K562 (cell line): Measurements from ENCODE around the gene CDC42EP1. TPM values are rescaled to one million over a fixed set of nuclear protein-coding genes. Genes with fewer than 3 reads are reported as not detected.

Source experiments
- BCOR ChIP-seq: fragments of 450-650 bp; IDR thresholded peaks from 2 replicates; pipeline ENCODE4 v1.6.1; 2016
- COPS2 ChIP-seq: fragments of 450-650 bp; conservative IDR thresholded peaks from 2 replicates; pipeline ENCODE4 v1.6.1; 2016; ENCODE audit warnings: mild to moderate bottlenecking, moderate library complexity
- HEY1 ChIP-seq: fragments of 250-450 bp; sonication (Bioruptor Pico); IDR thresholded peaks from 2 replicates; pipeline ENCODE4 v1.5.0; 2020; ENCODE audit warnings: mild to moderate bottlenecking, moderate library complexity, borderline replicate concordance
- KLF13 ChIP-seq: fragments of 450-650 bp; IDR thresholded peaks from 2 replicates; pipeline ENCODE4 v1.6.1; 2016; ENCODE audit warnings: missing genetic modification characterization, low read depth, mild to moderate bottlenecking, missing compliant biosample characterization, moderate library complexity, borderline replicate concordance
- RAD21 ChIP-seq, 2 experiments: fragments of 250-450 bp in 1 of 2; fragments of 450-650 bp in 1 of 2; sonication (Bioruptor Pico) in 1 of 2; formaldehyde crosslinking in 1 of 2; IDR thresholded peaks in 1 of 2; conservative IDR thresholded peaks in 1 of 2; 2 replicates each; pipeline versions ENCODE4 v1.4.0 to v1.8.0; 2020 to 2022; ENCODE audit warnings: mild to moderate bottlenecking in 2 of 2, moderate library complexity in 1 of 2
- TGIF2 ChIP-seq: sonication (generic); formaldehyde crosslinking; IDR thresholded peaks from 2 replicates; pipeline ENCODE4 v1.8.1; 2022; ENCODE audit warnings: mild to moderate bottlenecking, missing genetic modification reagents, moderate library complexity
- ZNF3 ChIP-seq: fragments of 250-450 bp; sonication (Bioruptor Pico); IDR thresholded peaks from 2 replicates; pipeline ENCODE4 v1.5.0; 2021; ENCODE audit warnings: mild to moderate bottlenecking, moderate library complexity
- polyA plus RNA-seq, 8 experiments: library from polyadenylated mRNA; depleted of rRNA in 4 of 8; stranded (reverse) in 5 of 8; unstranded in 3 of 8; fragments of >200 nt; fragmentation: Nextera tagmentation in 2 of 8; fragmentation: Illumina TruSeq in 1 of 8; extraction: Ambion mirVana in 2 of 8; extraction: Trizol in 1 of 8; gene quantifications; 2 replicates each; pipeline versions ENCODE4 v1.2.1 to v1.2.3, GENCODE V29; 2011 to 2014; ENCODE audit warnings: inconsistent platforms in 1 of 8, missing spikeins in 1 of 8
- total RNA-seq, 7 experiments: library from RNA; depleted of rRNA in 6 of 7; stranded (reverse); fragments of >200 nt in 6 of 7; fragmentation: Illumina TruSeq in 2 of 7; extraction: Trizol in 2 of 7; gene quantifications; 2 replicates each; pipeline versions ENCODE4 v1.2.1 to v1.2.3, GENCODE V29; 2011 to 2021; ENCODE audit warnings: low replicate concordance in 1 of 7
- TF ChIP-seq, protein P1 (sequence below): IDR thresholded peaks from 2 replicates; pipeline ENCODE4 v1.6.1; 2011; ENCODE audit warnings: borderline replicate concordance, low read depth, mild to moderate bottlenecking, moderate library complexity, low read length; ENCODE audit not compliant: insufficient read depth, poor library complexity, severe bottlenecking
- TF ChIP-seq, protein P2 (sequence below): sonication (generic); formaldehyde crosslinking; IDR thresholded peaks from 2 replicates; pipeline ENCODE4 v1.8.0; 2023; ENCODE audit warnings: missing genetic modification reagents, mild to moderate bottlenecking, borderline replicate concordance
- TF ChIP-seq, protein P3 (sequence below): fragments of 450-650 bp; IDR thresholded peaks from 2 replicates; pipeline ENCODE4 v1.6.1; 2018; ENCODE audit not compliant: partially characterized antibody
- TF ChIP-seq, protein P4 (sequence below): sonication (generic); formaldehyde crosslinking; IDR thresholded peaks from 2 replicates; pipeline ENCODE4 v1.8.1; 2023; ENCODE audit warnings: mild to moderate bottlenecking, missing genetic modification reagents

The CDC42EP1 gene
- total and polyA plus RNA-seq, 9 of the 15 experiments (the other 6 are each of a cell fraction or from before 2014, with no cell fraction given): 0.67 to 70.2 (median 7.3) TPM

DNA sequence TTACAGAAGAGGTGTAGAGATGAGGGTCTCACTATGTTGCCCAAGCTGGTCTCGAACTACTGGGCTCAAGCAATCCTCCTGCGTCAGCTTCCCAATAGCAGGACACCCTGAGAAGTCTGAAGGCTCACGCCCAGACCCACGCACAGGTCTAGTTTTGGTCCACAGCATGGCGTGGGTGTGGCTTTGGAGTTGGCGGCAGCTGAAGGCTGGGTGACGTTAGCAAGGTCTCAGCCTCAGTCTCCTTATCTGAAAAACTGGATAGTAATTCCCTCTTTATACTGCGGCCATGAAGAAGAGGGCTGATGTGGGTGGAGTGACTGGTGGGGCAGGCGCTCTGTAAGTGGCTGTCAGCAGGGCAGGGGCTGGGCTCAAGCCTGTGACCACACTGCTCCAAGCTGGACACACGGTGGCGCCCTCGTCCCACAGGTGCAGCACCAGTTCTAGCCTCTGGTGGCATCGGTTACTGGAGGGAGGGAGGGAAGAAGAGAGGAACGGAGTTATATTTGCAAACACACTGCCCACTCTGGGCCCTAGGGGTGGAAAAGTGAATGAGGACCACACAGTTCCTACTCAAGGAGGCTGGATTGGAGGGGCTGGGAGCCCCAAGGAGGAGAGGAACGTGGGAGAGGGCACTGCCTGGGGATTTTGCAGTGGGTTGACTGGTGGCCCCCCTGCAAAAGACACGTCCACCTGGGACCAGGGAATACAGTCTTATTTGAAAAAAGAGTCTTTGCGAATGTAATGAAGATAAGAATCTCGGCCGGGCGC is 21.5 kb upstream of the CDC42EP1 start (continued):
- TF ChIP-seq, protein P1, sequence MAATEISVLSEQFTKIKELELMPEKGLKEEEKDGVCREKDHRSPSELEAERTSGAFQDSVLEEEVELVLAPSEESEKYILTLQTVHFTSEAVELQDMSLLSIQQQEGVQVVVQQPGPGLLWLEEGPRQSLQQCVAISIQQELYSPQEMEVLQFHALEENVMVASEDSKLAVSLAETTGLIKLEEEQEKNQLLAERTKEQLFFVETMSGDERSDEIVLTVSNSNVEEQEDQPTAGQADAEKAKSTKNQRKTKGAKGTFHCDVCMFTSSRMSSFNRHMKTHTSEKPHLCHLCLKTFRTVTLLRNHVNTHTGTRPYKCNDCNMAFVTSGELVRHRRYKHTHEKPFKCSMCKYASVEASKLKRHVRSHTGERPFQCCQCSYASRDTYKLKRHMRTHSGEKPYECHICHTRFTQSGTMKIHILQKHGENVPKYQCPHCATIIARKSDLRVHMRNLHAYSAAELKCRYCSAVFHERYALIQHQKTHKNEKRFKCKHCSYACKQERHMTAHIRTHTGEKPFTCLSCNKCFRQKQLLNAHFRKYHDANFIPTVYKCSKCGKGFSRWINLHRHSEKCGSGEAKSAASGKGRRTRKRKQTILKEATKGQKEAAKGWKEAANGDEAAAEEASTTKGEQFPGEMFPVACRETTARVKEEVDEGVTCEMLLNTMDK: no peak
- TF ChIP-seq, protein P2, sequence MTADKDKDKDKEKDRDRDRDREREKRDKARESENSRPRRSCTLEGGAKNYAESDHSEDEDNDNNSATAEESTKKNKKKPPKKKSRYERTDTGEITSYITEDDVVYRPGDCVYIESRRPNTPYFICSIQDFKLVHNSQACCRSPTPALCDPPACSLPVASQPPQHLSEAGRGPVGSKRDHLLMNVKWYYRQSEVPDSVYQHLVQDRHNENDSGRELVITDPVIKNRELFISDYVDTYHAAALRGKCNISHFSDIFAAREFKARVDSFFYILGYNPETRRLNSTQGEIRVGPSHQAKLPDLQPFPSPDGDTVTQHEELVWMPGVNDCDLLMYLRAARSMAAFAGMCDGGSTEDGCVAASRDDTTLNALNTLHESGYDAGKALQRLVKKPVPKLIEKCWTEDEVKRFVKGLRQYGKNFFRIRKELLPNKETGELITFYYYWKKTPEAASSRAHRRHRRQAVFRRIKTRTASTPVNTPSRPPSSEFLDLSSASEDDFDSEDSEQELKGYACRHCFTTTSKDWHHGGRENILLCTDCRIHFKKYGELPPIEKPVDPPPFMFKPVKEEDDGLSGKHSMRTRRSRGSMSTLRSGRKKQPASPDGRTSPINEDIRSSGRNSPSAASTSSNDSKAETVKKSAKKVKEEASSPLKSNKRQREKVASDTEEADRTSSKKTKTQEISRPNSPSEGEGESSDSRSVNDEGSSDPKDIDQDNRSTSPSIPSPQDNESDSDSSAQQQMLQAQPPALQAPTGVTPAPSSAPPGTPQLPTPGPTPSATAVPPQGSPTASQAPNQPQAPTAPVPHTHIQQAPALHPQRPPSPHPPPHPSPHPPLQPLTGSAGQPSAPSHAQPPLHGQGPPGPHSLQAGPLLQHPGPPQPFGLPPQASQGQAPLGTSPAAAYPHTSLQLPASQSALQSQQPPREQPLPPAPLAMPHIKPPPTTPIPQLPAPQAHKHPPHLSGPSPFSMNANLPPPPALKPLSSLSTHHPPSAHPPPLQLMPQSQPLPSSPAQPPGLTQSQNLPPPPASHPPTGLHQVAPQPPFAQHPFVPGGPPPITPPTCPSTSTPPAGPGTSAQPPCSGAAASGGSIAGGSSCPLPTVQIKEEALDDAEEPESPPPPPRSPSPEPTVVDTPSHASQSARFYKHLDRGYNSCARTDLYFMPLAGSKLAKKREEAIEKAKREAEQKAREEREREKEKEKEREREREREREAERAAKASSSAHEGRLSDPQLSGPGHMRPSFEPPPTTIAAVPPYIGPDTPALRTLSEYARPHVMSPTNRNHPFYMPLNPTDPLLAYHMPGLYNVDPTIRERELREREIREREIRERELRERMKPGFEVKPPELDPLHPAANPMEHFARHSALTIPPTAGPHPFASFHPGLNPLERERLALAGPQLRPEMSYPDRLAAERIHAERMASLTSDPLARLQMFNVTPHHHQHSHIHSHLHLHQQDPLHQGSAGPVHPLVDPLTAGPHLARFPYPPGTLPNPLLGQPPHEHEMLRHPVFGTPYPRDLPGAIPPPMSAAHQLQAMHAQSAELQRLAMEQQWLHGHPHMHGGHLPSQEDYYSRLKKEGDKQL (CRISPR knock-in tag): no peak
- TF ChIP-seq ZNF3 (no peak), COPS2 (no peak), RAD21 (CRISPR knock-in tag; conservative IDR thresholded peaks at IDR 0.05 in 1 of 2, IDR thresholded peaks at IDR 0.05 in 1 of 2) (peak; percentile 92 to 95), TGIF2 (no peak), KLF13 (no peak), BCOR (no peak), HEY1 (no peak)
- TF ChIP-seq, protein P3, sequence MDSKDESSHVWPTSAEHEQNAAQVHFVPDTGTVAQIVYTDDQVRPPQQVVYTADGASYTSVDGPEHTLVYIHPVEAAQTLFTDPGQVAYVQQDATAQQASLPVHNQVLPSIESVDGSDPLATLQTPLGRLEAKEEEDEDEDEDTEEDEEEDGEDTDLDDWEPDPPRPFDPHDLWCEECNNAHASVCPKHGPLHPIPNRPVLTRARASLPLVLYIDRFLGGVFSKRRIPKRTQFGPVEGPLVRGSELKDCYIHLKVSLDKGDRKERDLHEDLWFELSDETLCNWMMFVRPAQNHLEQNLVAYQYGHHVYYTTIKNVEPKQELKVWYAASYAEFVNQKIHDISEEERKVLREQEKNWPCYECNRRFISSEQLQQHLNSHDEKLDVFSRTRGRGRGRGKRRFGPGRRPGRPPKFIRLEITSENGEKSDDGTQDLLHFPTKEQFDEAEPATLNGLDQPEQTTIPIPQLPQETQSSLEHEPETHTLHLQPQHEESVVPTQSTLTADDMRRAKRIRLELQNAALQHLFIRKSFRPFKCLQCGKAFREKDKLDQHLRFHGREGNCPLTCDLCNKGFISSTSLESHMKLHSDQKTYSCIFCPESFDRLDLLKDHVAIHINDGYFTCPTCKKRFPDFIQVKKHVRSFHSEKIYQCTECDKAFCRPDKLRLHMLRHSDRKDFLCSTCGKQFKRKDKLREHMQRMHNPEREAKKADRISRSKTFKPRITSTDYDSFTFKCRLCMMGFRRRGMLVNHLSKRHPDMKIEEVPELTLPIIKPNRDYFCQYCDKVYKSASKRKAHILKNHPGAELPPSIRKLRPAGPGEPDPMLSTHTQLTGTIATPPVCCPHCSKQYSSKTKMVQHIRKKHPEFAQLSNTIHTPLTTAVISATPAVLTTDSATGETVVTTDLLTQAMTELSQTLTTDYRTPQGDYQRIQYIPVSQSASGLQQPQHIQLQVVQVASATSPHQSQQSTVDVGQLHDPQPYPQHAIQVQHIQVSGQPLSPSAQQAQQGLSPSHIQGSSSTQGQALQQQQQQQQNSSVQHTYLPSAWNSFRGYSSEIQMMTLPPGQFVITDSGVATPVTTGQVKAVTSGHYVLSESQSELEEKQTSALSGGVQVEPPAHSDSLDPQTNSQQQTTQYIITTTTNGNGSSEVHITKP: peak; percentile 22
- TF ChIP-seq, protein P4, sequence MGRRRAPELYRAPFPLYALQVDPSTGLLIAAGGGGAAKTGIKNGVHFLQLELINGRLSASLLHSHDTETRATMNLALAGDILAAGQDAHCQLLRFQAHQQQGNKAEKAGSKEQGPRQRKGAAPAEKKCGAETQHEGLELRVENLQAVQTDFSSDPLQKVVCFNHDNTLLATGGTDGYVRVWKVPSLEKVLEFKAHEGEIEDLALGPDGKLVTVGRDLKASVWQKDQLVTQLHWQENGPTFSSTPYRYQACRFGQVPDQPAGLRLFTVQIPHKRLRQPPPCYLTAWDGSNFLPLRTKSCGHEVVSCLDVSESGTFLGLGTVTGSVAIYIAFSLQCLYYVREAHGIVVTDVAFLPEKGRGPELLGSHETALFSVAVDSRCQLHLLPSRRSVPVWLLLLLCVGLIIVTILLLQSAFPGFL: no peak
